GM18858 (cell line): ENCODE results near the gene VCL.

Experiments used
- ATAC-seq: cut with Tn5 transposase; IDR thresholded peaks from one replicate; pipeline ENCODE4 v1.9.1; 2021; ENCODE audit not compliant: unreplicated experiment

Gene VCL

GRCh38 chr10:74071157-74071556 lies 73.2 kb downstream of the VCL start:
- ATAC-seq, result no peak

- ATAC-seq, result no peak
These were observed 74.6 kb downstream of the VCL start for GRCh38 chr10:74072503-74072902.

- ATAC-seq, result no peak
These were observed 78.0 kb downstream of the VCL start for GRCh38 chr10:74075906-74076305.

GRCh38 chr10:74076961-74077360 lies 79.0 kb downstream of the VCL start:
- ATAC-seq, result no peak

GRCh38 chr10:74077416-74077815 lies 79.5 kb downstream of the VCL start:
- no peak for ATAC-seq

- no peak for ATAC-seq
These were observed 80.1 kb downstream of the VCL start for GRCh38 chr10:74078037-74078436.

GRCh38 chr10:74079028-74079935 lies 81.4 kb downstream of the VCL start:
- no peak for ATAC-seq

GRCh38 chr10:74079936-74080590 lies 82.1 kb downstream of the VCL start:
- ATAC-seq, result no peak

- ATAC-seq, result no peak
These were observed 83.4 kb downstream of the VCL start for GRCh38 chr10:74081192-74081803.

GRCh38 chr10:74081941-74082718 lies 84.2 kb downstream of the VCL start:
- ATAC-seq, result no peak

GRCh38 chr10:74083304-74083703 lies 85.4 kb downstream of the VCL start:
- no peak for ATAC-seq

- peak; percentile 58 for ATAC-seq
These were observed 87.0 kb downstream of the VCL start for GRCh38 chr10:74084955-74085354.

- ATAC-seq, result no peak
These were observed 88.4 kb downstream of the VCL start for GRCh38 chr10:74086317-74086716.

- ATAC-seq, result no peak
These were observed 90.8 kb downstream of the VCL start for GRCh38 chr10:74088722-74089121.

GRCh38 chr10:74092372-74092771 lies 94.5 kb downstream of the VCL start:
- no peak for ATAC-seq

GRCh38 chr10:74093530-74094164 lies 95.7 kb downstream of the VCL start:
- ATAC-seq, result no peak

GRCh38 chr10:74094231-74094630 lies 96.3 kb downstream of the VCL start:
- ATAC-seq, result no peak

GRCh38 chr10:74096777-74097176 lies 98.9 kb downstream of the VCL start:
- ATAC-seq, result peak; percentile 85

GRCh38 chr10:74097776-74098175 lies 99.9 kb downstream of the VCL start:
- ATAC-seq, result no peak

- ATAC-seq, result no peak
These were observed 101.5 kb downstream of the VCL start for GRCh38 chr10:74099420-74099819.

- ATAC-seq, result no peak
These were observed 101.9 kb downstream of the VCL start for GRCh38 chr10:74099836-74100235.
